GM21515 (cell line): ENCODE measurements around the gene CIC.
"Not testable (repeated sequence)": the region's sequence is repeated elsewhere in the genome, so short reads cannot be mapped to it uniquely, and the experiment has no call there.

Experiments
- ATAC-seq: cut with Tn5 transposase; IDR thresholded peaks from one replicate; pipeline ENCODE4 v1.9.1; 2021; ENCODE audit not compliant: unreplicated experiment

Gene CIC

GRCh38 chr19:42328106-42328505, 59.1 kb downstream of the CIC start:
- ATAC-seq: no peak

DNA sequence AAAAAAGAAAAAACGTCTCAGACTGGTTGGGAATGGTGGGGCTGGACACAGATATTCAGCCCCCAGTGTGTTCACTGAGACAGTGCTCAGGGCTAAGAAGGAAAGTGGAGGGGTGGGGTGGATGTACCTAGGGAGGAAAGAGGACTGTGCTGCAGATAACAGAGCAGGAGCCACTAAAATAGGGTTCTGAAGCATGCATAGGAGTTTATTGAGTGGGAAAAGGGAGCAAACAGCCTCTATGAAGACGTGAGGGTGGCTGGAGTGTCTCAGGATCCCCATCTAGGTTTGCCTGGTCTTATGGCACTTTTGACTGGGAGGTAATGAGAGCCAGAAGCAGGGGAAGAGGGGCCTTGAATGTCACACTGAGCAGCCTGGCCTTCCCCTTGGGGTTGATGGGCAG, 59.8 kb downstream of the CIC start:
- no peak for ATAC-seq

GRCh38 chr19:42330241-42330711, 61.2 kb downstream of the CIC start:
- no peak for ATAC-seq

GRCh38 chr19:42331333-42331732, 62.3 kb downstream of the CIC start:
- not testable (repeated sequence) for ATAC-seq

DNA sequence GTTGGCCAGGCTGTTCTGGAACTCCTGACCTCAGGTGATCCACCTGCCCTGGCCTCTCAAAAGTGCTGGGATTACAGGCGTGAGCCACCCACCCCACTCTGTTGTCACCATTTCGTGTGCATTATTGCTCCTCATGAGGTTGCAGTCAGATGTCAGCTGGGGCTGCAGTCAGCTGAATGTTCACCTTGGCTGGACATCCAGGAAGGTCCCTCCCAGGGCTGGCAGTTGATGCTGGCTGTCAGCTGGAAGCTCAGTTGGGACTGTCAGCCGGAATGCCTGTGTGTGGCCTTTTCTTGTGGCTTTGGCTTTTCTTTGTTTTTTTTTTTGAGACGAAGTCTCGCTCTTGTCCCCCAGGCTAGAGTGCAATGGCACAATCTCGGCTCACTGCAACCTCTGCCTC, 63.0 kb downstream of the CIC start:
- ATAC-seq: no peak

- no peak for ATAC-seq
Observed at GRCh38 chr19:42333018-42333417, 64.0 kb downstream of the CIC start.

DNA sequence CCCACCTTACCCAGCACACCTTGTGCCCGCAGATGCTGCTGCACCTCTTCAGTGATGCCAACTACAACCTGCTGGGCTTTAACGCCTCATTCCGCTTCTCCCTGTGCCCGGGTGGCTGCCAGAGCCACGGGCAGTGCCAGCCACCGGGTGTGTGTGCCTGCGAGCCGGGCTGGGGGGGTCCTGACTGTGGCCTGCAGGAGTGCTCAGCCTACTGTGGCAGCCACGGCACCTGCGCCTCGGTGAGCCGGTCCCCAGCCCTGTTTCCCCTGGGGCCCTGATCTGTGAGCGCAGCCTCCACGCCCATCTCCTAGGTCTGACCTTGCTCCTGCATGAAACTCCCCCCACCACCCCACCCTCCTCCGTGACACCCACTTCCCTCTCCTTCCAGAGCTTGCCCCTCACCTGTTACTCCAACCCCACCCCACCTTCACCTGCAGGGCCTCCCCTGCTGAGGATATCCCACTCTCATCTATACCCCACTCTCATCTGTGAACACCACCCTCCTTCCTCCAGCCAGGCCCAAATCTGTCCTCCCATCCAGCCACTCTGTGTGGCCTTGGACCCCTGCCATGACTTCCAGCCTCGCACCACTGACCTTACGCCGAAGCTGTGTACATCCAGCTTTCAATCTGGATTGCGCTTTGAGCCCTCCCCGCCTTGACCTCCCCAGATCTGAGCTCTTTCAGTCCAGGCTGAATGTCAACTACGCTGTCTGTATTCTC, 65.1 kb downstream of the CIC start:
- no peak for ATAC-seq

GRCh38 chr19:42334697-42335373, 65.8 kb downstream of the CIC start:
- ATAC-seq: no peak

GRCh38 chr19:42335374-42335936, 66.4 kb downstream of the CIC start:
- ATAC-seq: no peak

DNA sequence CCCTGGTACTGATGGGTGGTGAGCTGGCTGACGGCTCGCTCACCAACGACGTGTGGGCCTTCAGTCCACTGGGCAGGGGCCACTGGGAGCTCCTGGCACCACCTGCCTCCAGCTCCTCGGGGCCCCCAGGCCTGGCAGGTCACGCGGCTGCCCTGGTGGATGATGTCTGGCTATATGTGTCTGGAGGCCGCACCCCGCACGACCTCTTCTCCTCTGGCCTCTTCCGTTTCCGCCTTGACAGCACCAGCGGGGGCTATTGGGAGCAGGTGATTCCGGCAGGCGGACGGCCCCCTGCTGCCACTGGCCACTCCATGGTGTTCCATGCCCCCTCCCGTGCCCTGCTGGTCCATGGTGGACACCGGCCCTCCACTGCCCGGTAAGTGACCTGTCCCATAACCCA, 66.9 kb downstream of the CIC start:
- ATAC-seq: no peak

DNA sequence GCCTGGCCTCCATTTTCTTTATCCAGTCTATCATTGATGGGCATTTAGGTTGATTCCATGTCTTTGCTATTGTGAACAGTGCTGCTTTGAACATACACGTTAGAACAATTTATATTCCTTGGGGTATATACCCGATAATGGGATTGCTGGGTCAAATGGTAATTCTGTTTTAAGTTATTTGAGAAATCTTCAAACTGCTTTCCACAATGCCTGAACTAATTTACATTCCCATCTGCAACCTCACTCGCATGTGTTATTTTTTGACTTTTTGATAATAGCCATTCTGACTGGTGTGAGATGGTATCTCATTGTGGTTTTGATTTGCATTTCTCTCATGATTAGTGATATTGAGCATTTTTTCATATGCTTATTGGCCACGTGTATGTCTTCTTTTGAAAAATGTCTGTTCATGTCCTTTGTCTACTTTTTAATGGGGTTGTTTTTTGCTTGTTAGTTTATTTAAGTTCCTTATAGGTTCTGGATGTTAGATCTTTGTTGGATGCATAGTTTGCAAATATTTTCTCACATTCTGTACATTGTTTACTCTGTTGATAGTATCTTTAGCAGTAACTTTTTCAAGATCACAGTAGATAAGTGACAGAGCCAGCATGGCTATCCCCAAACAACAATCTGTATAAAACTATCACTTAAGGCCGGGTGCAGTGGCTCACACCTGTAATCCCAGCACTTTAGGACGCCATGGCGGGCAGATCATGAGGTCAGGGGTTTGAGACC, 70.2 kb downstream of the CIC start:
- ATAC-seq: not testable (repeated sequence)

GRCh38 chr19:42339922-42340321, 70.9 kb downstream of the CIC start:
- ATAC-seq: not testable (repeated sequence)

- ATAC-seq: no peak
Observed at GRCh38 chr19:42343344-42344110, 74.5 kb downstream of the CIC start.

DNA sequence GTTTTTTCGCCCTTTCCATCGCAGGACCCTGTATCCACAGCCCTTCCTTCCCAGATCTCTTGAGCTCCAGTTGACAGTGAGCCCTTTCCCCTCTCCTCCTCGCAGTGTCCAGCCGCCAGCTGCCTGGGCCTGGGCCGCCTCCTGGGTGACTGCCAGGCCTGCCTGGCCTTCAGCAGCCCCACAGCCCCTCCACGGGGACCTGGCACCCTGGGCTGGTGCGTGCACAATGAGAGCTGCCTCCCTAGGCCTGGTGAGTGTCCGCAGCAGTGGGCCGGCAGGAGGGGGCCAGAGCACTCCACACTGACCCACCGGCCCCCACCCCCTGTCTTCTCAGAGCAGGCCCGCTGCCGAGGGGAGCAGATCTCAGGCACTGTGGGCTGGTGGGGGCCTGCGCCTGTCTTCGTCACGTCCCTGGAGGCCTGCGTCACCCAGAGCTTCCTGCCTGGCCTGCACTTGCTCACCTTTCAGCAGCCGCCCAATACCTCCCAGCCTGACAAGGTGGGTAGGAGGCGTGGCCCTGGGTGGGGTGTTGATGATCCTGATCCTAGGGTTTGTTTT, 75.4 kb downstream of the CIC start:
- no peak for ATAC-seq
